ENCODE results near the gene ALG1.

ALG1 gene, protein sequence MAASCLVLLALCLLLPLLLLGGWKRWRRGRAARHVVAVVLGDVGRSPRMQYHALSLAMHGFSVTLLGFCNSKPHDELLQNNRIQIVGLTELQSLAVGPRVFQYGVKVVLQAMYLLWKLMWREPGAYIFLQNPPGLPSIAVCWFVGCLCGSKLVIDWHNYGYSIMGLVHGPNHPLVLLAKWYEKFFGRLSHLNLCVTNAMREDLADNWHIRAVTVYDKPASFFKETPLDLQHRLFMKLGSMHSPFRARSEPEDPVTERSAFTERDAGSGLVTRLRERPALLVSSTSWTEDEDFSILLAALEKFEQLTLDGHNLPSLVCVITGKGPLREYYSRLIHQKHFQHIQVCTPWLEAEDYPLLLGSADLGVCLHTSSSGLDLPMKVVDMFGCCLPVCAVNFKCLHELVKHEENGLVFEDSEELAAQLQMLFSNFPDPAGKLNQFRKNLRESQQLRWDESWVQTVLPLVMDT

DNA sequence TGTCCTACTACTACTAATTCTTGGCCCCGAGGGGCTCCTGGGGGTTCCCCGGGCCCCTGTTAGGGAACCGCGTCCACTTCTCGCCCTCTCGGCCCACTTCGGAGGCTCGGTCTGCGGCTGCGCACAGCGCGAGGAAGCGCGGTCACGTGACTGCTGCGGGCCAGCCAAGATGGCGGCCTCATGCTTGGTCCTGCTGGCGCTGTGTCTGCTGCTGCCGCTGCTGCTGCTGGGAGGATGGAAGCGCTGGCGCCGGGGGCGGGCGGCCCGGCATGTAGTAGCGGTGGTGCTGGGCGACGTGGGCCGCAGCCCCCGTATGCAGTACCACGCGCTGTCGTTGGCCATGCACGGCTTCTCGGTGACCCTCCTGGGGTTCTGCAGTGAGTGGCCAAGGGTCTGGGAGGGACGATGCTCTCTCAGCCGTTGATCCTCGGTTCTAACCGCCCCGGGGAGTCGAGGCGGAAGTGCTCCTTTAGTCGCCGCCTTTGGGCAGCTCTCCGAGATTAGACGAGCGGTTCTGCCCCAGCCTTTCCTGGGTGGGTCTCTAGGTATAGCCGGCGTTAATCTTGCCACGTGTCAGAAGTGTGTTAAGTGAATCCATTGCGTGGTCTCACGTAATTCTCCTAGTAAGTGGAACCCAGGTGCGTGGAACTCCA, at the start of gene ALG1:
Gene ALG1 (plus strand): TSS at position 163 of the 653 bp plus-strand sequence. CDS start 7 bp downstream, at position 170.
- TF ChIP-seq, protein P1, sequence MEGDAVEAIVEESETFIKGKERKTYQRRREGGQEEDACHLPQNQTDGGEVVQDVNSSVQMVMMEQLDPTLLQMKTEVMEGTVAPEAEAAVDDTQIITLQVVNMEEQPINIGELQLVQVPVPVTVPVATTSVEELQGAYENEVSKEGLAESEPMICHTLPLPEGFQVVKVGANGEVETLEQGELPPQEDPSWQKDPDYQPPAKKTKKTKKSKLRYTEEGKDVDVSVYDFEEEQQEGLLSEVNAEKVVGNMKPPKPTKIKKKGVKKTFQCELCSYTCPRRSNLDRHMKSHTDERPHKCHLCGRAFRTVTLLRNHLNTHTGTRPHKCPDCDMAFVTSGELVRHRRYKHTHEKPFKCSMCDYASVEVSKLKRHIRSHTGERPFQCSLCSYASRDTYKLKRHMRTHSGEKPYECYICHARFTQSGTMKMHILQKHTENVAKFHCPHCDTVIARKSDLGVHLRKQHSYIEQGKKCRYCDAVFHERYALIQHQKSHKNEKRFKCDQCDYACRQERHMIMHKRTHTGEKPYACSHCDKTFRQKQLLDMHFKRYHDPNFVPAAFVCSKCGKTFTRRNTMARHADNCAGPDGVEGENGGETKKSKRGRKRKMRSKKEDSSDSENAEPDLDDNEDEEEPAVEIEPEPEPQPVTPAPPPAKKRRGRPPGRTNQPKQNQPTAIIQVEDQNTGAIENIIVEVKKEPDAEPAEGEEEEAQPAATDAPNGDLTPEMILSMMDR (IDR thresholded peaks at IDR 0.05; ENCODE audit: control insufficient read depth, extremely low read depth, insufficient read depth): no peak
- peak within 1 kb of the TSS; percentile 76 for H3K4me3 ChIP-seq (ENCODE audit: low read depth, low read length)
- DNase-seq (ENCODE audit: low read depth): peak; percentile 40

GRCh38 chr16:5022521-5022920, 49.1 kb upstream of the ALG1 start:
- H3K4me3 ChIP-seq (ENCODE audit: low read depth, low read length): no peak overlapping the region
- DNase-seq (ENCODE audit: low read depth): no peak
- TF ChIP-seq, protein P1 (IDR thresholded peaks at IDR 0.05; ENCODE audit: control insufficient read depth, extremely low read depth, insufficient read depth): no peak

DNA sequence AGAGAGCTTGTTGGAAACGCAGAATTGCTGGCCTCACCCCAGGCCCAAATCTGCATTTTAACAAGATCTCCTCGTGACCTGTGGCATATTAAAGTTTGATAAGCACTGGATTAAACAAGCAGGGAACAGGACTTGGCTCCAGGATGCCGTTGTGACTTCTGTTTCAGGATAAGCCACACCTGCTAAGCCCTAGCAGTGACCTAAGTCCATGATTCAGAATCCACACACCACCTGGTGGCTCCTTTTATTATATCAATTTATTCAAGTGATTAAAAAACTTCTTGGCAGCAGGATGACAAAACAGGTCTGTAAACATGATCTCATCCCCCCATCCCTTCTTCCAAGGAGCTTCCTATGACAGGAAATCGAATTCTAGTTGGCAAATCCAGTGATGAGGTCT, 47.0 kb upstream of the ALG1 start:
- DNase-seq (ENCODE audit: low read depth): peak; percentile 99
- TF ChIP-seq, protein P1 (IDR thresholded peaks at IDR 0.05; ENCODE audit: control insufficient read depth, extremely low read depth, insufficient read depth): peak; percentile 55
- H3K4me3 ChIP-seq (ENCODE audit: low read depth, low read length): no peak overlapping the region

- TF ChIP-seq, protein P1 (IDR thresholded peaks at IDR 0.05; ENCODE audit: control insufficient read depth, extremely low read depth, insufficient read depth): 0 out of 2 replicates have a peak, but pooled peaks have one; percentile 21
- no peak overlapping the region for H3K4me3 ChIP-seq (ENCODE audit: low read depth, low read length)
- no peak for DNase-seq (ENCODE audit: low read depth)
Measured at GRCh38 chr16:5025171-5025632, 46.4 kb upstream of the ALG1 start.

DNA sequence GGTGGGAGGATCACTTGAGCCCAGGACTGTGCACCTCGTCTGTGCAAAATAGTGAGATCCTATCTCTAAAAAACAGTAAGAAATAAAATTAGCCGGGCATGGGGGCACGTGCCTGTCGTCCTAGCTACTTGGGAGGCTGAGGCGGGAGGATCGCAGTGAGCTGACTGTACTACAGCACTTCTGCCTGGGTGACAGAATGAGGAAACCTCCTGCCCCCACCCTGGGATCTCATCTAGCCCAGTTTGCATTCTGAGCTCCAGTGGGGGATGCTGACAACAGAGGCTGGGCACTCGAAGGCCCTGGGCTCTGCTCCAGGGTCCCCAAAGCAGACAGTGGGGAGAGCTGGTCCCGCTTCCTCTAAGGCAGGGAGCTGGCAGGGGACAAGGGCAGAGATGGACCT, 45.0 kb upstream of the ALG1 start:
- TF ChIP-seq, protein P1 (IDR thresholded peaks at IDR 0.05; ENCODE audit: control insufficient read depth, extremely low read depth, insufficient read depth): no peak
- H3K4me3 ChIP-seq (ENCODE audit: low read depth, low read length): no peak overlapping the region
- DNase-seq (ENCODE audit: low read depth): no peak

- no peak for DNase-seq (ENCODE audit: low read depth)
- TF ChIP-seq, protein P1 (IDR thresholded peaks at IDR 0.05; ENCODE audit: control insufficient read depth, extremely low read depth, insufficient read depth): no peak
- no peak overlapping the region for H3K4me3 ChIP-seq (ENCODE audit: low read depth, low read length)
Measured at GRCh38 chr16:5027086-5027485, 44.6 kb upstream of the ALG1 start.
